Activated CD8-positive, alpha-beta memory T cell treated with anti-CD3 and anti-CD28 coated beads, Interleukin-2, amount 50 U/mL, for 1 hour (primary cell): ENCODE results near the gene CWF19L2.
A peak's percentile ranks its signal among the peaks of the same experiment; 100 is the strongest.
"Not testable (repeated sequence)": the region's sequence is repeated elsewhere in the genome, so short reads cannot be mapped to it uniquely, and the experiment has no call there.

Experiments used
- DNase-seq: peaks from one replicate; pipeline ENCODE4 v3.0.0-alpha.2; 2020; ENCODE audit errors: extremely low read depth

CWF19L2 gene

GRCh38 chr11:107457558-107458271, at the start of gene CWF19L2:
Gene CWF19L2, minus strand, starts transcription at chr11:107457825. Its CDS starts 9 bp downstream, at chr11:107457816.
- DNase-seq, result peak; percentile 82

- no peak for DNase-seq
Observed at GRCh38 chr11:107505647-107506225, 48.1 kb upstream of the CWF19L2 start.

- DNase-seq, result no peak
Observed at GRCh38 chr11:107504981-107505380, 47.4 kb upstream of the CWF19L2 start.

GRCh38 chr11:107501713-107502112, 44.1 kb upstream of the CWF19L2 start:
- DNase-seq, result no peak

GRCh38 chr11:107497371-107497770, 39.7 kb upstream of the CWF19L2 start:
- DNase-seq, result not testable (repeated sequence)

- no peak for DNase-seq
Observed at GRCh38 chr11:107496011-107496410, 38.4 kb upstream of the CWF19L2 start.

GRCh38 chr11:107494055-107494454, 36.4 kb upstream of the CWF19L2 start:
- no peak for DNase-seq

GRCh38 chr11:107493117-107493516, 35.5 kb upstream of the CWF19L2 start:
- DNase-seq, result no peak

- DNase-seq, result no peak
Observed at GRCh38 chr11:107490836-107491235, 33.2 kb upstream of the CWF19L2 start.

GRCh38 chr11:107482234-107482633, 24.6 kb upstream of the CWF19L2 start:
- DNase-seq, result no peak

GRCh38 chr11:107478922-107479321, 21.3 kb upstream of the CWF19L2 start:
- no peak for DNase-seq

- DNase-seq, result no peak
Observed at GRCh38 chr11:107477820-107478219, 20.2 kb upstream of the CWF19L2 start.

- DNase-seq, result no peak
Observed at GRCh38 chr11:107473792-107474191, 16.2 kb upstream of the CWF19L2 start.

GRCh38 chr11:107472966-107473365, 15.3 kb upstream of the CWF19L2 start:
- DNase-seq, result no peak

- DNase-seq, result no peak
Observed at GRCh38 chr11:107468596-107468995, 11.0 kb upstream of the CWF19L2 start.

GRCh38 chr11:107467696-107468095, 10.1 kb upstream of the CWF19L2 start:
- DNase-seq, result no peak

- DNase-seq, result not testable (repeated sequence)
Observed at GRCh38 chr11:107466275-107466866, 8.7 kb upstream of the CWF19L2 start.

- no peak for DNase-seq
Observed at GRCh38 chr11:107457205-107457557, 444 bp downstream of the CWF19L2 start.

- DNase-seq, result no peak
Observed at GRCh38 chr11:107453594-107454286, 3.9 kb downstream of the CWF19L2 start.

GRCh38 chr11:107446822-107447431, 10.7 kb downstream of the CWF19L2 start:
- DNase-seq, result no peak

- no peak for DNase-seq
Observed at GRCh38 chr11:107442715-107443215, 14.9 kb downstream of the CWF19L2 start.

- no peak for DNase-seq
Observed at GRCh38 chr11:107439586-107440167, 17.9 kb downstream of the CWF19L2 start.
